ENCODE results near the gene CAMK2D.
A peak's percentile ranks its signal among the peaks of the same experiment; 100 is the strongest.
"Not testable (repeated sequence)": the region's sequence is repeated elsewhere in the genome, so short reads cannot be mapped to it uniquely, and the experiment has no call there.

Gene CAMK2D

GRCh38 chr4:113761620-113762185 is at the start of gene CAMK2D:
TSS of gene CAMK2D (minus strand) at chr4:113761738. CDS start at chr4:113761068, 670 bp downstream.
- DNase-seq = peak; percentile 92

GRCh38 chr4:113810906-113811305 is 49.4 kb upstream of the CAMK2D start:
- DNase-seq = peak; percentile 5

DNA sequence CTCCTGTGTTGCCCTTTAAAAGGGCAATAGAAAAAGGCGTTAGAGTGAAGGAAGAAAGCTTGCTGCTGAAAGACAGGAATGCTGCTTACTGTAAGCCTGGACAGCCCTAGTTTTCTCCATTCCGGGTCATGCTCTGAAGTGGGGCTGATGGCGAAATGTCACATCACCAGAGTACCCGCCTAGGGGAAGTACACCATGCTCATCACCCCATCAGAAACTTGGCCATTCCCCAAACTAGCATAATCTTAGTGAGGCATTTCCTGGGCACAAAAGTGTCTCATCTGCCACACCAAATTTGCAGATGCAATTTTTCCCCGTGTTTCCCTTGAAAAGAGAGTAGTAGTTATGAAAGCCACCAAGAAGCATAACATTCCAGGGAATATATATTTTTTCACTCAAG is 47.8 kb upstream of the CAMK2D start:
- no peak for DNase-seq

- DNase-seq = no peak
These were observed 45.3 kb upstream of the CAMK2D start for GRCh38 chr4:113806850-113807249.

DNA sequence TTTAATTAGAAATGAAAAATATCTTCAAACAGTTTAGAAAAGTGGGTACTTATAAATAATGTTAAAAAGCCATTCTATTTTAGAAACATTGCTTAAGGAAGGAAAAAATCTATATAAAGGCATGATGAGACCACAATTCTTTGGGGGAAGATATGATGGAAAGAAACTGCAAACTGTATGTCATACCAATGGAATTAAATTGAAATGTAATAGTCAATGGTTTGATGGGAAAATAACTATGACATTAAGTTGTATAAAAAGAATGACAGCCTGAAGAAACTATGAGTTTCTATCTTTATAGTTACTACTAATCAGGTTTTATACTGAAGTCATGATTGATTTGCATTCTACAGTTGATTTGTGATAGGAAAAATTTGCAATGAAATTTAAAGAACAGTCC is 40.3 kb upstream of the CAMK2D start:
- DNase-seq = no peak

GRCh38 chr4:113796381-113796780 is 34.8 kb upstream of the CAMK2D start:
- not testable (repeated sequence) for DNase-seq

DNA sequence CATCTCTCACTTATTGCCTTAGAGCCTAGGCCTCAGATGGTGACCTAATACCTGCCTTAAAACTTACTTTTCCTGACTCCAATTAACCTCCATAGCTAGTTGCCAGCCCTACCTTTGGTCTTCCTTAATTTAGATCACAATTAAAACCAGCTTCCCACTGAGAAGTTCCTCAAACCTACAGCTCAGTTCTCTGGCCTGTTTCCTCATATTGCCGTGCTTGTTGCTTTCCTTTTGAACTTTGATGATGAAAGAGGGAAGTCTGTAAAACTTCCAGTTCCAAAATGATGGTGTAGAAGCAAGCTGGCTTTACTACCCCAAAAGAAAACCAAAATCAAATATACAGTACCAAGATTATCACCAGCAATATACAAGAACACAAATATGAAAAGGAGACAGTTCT is 28.9 kb upstream of the CAMK2D start:
- no peak for DNase-seq

GRCh38 chr4:113788888-113789287 is 27.4 kb upstream of the CAMK2D start:
- DNase-seq = no peak

GRCh38 chr4:113785781-113786180 is 24.2 kb upstream of the CAMK2D start:
- DNase-seq = no peak

GRCh38 chr4:113784497-113785250 is 23.1 kb upstream of the CAMK2D start:
- peak; percentile 23 for DNase-seq

GRCh38 chr4:113783701-113784100 is 22.2 kb upstream of the CAMK2D start:
- no peak for DNase-seq

DNA sequence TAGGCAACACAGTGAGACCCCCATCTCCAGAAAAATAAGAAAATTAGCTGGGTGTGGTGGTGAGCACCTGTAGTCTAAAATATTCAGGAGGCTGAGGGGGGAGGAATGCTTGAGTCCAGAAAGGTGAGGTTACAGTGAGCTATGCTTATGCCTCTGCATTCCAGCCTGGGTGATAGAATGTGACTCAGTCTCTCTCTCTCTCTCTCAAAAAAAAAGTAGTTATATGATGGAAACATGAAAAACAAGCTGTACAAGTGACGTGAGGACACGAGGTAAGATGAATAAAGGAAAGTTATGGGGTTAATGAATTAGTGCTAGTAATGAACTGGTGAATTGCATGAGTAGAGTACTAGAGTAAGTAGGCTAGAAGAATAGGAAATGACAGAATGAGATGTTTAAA is 21.8 kb upstream of the CAMK2D start:
- no peak for DNase-seq

DNA sequence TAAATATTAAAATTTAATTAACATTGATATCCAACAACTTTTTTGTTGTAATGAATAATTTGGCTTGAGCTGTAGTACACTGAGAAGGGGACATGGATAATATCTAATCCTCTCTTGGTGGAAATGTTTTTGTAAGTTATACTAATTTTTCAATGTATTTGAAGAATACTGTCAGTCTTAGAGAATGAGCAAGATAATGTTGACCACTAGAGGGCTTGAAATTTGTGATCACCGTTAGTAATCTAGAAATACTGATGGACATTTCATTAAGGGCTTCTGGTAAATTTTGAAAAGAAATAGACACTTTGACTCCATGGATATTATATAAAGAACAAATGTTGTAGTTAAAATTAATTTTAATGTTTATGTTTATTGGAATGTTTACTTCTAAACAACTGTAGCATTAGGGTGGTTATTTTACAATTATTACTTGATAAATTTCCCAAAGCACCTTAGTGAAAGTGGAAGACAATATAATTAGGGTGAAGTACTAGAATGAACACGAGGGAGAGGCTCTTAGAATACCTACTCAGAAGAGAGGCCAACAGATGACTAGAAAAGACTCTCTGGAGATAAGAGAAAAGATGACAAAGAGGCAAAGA is 20.0 kb upstream of the CAMK2D start:
- DNase-seq = peak; percentile 22

DNA sequence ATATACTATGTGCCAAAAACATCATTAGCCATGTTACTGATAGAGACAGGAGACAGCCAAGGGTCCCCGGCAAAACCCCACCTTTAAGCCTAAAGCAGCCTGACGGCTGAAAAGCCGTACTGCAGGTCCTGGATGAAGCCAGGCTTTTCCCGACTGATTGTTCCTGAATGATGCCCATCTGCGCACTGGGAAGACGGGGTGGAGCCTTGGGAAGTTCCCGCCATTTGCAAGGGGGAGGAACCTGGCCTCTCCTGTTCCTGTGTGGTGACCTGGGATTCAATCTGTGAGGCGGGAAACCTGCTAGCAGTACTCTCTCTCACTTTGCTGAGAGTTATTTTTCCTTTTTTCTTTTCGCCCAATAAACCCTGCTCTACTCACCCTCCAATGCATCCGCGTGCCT is 15.1 kb upstream of the CAMK2D start:
- no peak for DNase-seq

DNA sequence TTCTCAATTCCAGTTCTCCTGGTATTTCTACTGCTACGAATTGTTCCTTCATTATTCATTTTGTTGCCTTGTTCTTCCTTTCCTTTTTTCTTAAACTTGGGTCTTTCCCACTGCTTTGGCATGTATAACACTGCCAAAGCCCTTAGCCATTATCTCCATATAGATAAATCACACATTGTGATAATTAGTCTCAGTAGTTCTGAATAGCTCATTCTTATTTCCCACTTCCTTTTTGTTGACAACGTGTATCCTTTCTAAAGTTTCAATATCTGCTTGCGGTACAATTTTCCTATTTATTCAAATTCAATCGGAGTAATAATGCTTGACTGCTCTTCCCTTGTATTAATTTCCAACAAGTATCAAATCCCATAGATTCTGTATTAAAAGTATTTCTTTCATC is 14.5 kb upstream of the CAMK2D start:
- no peak for DNase-seq

DNA sequence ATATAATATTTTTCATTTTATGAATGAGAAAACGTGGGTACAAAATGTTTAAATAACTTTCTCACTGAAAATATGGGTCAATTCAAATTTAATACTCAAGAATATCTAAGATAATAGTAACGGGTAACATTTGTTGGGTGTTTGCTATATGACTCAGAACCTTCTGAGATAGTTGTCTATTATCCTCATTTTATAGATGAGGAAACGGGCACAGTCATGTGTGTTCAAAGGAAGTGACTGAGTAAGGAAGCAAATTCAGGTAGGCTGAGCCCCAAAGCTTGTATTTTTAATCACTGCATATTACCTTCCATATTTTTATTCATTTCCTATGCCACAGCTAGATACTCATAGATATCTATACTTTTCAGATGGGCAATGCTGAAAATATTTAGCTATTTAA is 12.2 kb upstream of the CAMK2D start:
- no peak for DNase-seq

- no peak for DNase-seq
These were observed 11.5 kb upstream of the CAMK2D start for GRCh38 chr4:113773014-113773413.

DNA sequence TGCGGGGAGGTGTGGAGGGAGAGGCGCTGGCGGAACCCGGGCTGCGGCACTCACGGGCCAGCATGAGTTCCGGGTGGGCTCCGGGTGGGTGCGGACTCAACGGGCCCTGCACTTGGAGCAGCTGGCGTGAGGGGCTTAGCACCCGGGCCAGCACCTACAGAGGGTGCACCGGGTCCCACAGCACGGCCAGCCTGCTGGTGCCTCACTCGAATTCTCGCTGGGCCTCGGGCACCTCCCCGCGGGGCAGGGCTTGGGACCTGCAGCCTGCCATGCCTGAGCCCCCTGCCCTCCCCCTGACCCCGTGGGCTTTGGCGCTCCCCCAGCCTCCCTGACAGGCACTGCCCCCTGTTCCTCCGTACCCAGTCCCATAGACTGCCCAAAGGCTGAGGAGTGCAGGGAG is 10.8 kb upstream of the CAMK2D start:
- no peak for DNase-seq

- no peak for DNase-seq
These were observed 8.2 kb upstream of the CAMK2D start for GRCh38 chr4:113769744-113770143.

DNA sequence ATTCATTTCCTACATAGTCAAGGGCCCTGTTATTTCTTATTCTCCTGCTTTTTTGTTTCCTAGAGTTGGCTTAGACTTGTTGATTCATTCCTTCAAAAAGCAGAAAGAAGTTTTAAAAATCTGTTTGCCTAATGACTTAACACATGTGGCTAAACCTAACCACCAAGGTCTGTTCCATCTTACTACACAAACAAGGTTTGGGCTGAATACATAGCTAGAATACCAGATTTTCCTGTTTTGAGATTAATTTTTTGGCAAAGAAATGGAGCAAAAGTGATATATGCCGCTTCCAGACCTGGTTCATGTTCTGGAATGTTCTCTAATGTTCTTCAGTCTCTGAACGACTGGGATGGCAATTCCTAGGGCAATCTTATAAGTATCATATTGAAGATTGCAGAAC is 7.4 kb upstream of the CAMK2D start:
- no peak for DNase-seq

- no peak for DNase-seq
These were observed 5.3 kb upstream of the CAMK2D start for GRCh38 chr4:113766882-113767281.

- DNase-seq = no peak
These were observed 3.3 kb upstream of the CAMK2D start for GRCh38 chr4:113764720-113765264.

GRCh38 chr4:113763923-113764322 is 2.4 kb upstream of the CAMK2D start:
- not testable (repeated sequence) for DNase-seq

DNA sequence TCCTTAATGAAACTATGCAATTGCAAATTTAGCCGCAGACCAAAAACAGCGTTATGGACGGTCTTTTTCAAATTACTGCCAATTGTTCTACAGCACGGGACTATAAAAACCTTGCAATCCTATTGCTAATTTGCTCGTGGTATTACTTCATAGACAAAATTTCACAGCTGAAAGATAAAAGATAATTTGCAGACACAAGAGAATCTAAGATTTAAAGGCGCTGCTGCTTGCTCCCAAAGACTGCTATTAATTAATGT is 1.4 kb upstream of the CAMK2D start:
- no peak for DNase-seq

All from activated CD4-positive, alpha-beta T cell treated with anti-CD3 and anti-CD28 coated beads, Interleukin-10, Interleukin-2, amounts not matched to agents 100 ng/mL and 50 ng/mL, durations not matched to agents 16 hours and 8 hours (primary cell).